Measurements from ENCODE around the gene LSAMP.

DNA sequence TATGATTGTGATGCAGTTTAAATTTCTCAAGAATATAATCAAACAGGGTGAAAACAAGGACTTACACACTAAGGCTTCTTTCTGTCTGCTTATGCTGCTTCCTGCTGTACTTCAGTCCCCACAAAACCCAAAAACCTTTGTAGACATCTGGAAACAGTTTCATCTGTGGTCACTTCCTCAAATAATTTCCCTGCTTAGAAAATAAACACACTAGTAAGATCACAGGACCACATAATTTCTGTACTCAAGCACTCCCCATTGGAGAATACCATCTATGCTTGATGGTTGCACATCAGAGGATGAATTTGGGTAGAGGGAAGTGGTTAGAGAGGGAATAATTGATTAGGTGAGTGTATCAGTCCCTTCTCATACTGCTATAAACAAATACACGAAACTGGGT is 266.2 kb downstream of the LSAMP start:
- no peak for TF ChIP-seq POLR2A (IDR thresholded peaks at IDR 0.05)
- TF ChIP-seq, protein P1, sequence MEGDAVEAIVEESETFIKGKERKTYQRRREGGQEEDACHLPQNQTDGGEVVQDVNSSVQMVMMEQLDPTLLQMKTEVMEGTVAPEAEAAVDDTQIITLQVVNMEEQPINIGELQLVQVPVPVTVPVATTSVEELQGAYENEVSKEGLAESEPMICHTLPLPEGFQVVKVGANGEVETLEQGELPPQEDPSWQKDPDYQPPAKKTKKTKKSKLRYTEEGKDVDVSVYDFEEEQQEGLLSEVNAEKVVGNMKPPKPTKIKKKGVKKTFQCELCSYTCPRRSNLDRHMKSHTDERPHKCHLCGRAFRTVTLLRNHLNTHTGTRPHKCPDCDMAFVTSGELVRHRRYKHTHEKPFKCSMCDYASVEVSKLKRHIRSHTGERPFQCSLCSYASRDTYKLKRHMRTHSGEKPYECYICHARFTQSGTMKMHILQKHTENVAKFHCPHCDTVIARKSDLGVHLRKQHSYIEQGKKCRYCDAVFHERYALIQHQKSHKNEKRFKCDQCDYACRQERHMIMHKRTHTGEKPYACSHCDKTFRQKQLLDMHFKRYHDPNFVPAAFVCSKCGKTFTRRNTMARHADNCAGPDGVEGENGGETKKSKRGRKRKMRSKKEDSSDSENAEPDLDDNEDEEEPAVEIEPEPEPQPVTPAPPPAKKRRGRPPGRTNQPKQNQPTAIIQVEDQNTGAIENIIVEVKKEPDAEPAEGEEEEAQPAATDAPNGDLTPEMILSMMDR (IDR thresholded peaks at IDR 0.05), result no peak

Measured in esophagus squamous epithelium (tissue), 4 donors.